ENCODE results near the gene MYO7B. TPM values are rescaled to one million over a fixed set of nuclear protein-coding genes. Genes with fewer than 3 reads are reported as not detected.

Gene MYO7B
- total and polyA plus RNA-seq, 4 donors = 0.51 to 4.7 (median 1.9) TPM

DNA sequence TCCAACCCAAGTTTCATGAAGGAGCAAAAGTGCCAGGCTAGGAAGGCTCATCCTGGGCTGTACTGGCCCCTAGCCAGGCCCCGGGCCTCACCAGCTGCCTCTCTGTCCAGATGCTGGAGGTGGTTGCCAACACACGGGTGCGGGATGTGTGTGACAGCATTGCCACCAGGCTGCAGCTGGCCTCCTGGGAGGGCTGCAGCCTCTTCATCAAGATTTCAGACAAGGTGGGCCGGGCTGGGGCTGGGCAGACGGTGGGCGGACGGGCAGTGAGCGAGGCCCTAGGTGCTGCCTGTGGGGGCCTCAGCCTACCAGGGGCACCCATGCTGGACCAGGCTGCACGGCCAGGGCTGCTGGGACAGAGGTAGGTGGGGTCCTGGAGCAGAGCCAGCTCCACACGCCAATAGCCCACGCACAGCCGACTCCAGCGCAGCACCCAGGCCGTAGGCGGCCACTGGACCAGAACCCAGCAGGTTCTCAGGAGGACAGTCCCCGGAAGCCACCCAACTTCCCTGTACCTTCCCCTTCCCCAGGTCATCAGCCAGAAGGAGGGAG is 98.7 kb downstream of the MYO7B start:
- DNase-seq (peak in 1 of 3 donors; percentile 20), ATAC-seq (ENCODE audit: insufficient read depth, low FRiP score) (no peak)
- H3K9me3 ChIP-seq (ENCODE audit: control insufficient read depth in 4 of 4, insufficient read depth in 3 of 4, low read length in 3 of 4) = peaks cover 0 to 2% (median 0%) of the 10 kb centered on the region in 4 donors
- TF ChIP-seq, protein P1, sequence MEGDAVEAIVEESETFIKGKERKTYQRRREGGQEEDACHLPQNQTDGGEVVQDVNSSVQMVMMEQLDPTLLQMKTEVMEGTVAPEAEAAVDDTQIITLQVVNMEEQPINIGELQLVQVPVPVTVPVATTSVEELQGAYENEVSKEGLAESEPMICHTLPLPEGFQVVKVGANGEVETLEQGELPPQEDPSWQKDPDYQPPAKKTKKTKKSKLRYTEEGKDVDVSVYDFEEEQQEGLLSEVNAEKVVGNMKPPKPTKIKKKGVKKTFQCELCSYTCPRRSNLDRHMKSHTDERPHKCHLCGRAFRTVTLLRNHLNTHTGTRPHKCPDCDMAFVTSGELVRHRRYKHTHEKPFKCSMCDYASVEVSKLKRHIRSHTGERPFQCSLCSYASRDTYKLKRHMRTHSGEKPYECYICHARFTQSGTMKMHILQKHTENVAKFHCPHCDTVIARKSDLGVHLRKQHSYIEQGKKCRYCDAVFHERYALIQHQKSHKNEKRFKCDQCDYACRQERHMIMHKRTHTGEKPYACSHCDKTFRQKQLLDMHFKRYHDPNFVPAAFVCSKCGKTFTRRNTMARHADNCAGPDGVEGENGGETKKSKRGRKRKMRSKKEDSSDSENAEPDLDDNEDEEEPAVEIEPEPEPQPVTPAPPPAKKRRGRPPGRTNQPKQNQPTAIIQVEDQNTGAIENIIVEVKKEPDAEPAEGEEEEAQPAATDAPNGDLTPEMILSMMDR (IDR thresholded peaks at IDR 0.05; ENCODE audit: control extremely low read depth, extremely low read depth) = no peak
- H3K27ac ChIP-seq (ENCODE audit: low read depth in 1 of 2, low read length in 1 of 2) = peak overlapping the region in 1 of 2 donors; percentile 57
- WGBS, 2 donors = 69 to 81% methylated on average over 16 of the region's 16 CpGs
- H3K9ac ChIP-seq (ENCODE audit: insufficient read depth in 1 of 2, low read length in 2 of 2) = no peak overlapping the region
- H3K4me1 ChIP-seq (ENCODE audit: control insufficient read depth in 5 of 5, insufficient read depth in 5 of 5, low read length in 5 of 5) = peaks cover 0 to 57% (median 12%) of the 10 kb centered on the region in 5 donors
- H3K36me3 ChIP-seq (ENCODE audit: control insufficient read depth in 4 of 4, insufficient read depth in 4 of 4, low read length in 4 of 4) = peaks cover 0 to 7% (median 0%) of the 10 kb centered on the region in 4 donors
- H3K27me3 ChIP-seq (ENCODE audit: control insufficient read depth in 3 of 3, insufficient read depth in 3 of 3, low read length in 2 of 3) = no peaks in the 10 kb centered on the region
- H3K4me3 ChIP-seq = no peak overlapping the region

DNA sequence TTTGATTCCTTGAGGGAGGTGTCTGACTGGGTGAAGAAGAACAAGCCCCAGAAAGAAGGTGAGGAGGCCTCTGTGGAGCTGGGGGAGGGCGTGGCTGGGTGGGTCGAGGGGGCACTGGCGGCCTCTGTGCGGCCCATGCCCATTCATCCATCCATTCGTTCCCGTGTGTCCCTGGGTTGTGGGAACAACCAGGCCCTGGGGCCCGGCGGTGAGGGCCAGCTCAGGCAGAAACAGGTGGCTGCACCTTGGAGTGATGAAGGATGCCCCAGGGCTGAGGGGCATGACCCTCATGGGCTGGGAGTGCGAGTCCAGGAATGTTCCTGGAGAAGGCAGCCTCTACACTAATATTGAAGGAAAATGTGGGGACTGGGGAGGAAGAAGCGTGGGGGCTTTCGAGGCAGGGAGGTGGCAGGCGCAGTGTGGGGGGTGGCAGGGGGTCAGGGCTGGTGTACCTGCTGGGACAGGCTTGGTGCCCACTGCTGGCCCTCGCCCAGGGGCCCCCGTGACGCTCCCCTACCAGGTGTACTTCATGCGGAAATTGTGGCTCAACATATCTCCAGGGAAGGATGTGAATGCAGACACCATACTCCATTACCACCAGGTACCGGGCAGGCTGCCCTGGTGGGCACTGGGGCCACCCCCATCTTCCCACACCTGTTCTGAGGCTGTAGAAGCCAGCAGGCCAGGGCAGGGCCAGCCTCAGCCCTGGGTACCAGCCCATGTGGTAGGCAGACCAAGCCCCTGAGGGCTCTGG is 99.3 kb downstream of the MYO7B start:
- TF ChIP-seq, protein P1 (IDR thresholded peaks at IDR 0.05; ENCODE audit: control extremely low read depth, extremely low read depth) = no peak
- DNase-seq = no peak

DNA sequence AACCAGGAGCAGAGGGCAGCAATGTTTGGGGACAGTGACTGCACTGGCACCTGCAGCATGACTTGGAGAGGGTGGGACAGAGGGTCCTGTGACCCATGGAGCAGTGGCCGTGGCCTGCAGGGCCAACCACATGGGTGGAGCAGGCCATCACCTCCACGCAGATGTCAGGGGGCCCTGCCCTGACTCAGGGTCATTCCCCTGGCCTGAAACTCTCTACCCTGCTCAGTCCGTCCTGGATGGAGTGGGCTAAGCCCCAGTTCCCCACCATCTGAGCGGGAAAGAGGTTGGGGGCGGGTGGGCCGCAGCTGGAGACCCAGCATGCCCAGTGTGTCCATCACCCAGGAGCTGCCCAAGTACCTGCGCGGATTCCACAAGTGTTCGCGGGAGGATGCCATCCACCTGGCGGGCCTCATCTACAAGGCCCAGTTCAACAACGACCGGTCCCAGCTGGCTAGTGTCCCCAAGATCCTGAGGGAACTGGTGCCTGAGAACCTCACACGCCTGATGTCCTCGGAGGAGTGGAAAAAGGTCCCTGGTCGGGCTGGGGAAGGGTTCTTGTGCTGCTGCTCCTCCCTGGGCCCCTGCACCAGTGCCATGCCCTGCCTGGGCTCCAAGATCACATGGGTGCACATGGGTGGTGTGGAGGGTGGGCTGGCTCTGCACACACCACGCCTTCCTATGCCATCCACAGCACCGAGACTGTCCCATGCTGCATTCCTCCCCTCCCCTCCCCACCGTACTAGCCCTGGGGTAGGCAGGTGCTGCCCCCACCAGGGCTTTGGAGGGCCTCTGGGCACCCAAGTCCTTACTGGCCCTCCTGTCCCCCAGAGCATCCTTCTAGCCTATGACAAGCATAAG is 100.1 kb downstream of the MYO7B start:
- TF ChIP-seq, protein P1 (IDR thresholded peaks at IDR 0.05; ENCODE audit: control extremely low read depth, extremely low read depth) = no peak
- Histone ChIP-seq H3K9me3 (ENCODE audit: control insufficient read depth in 4 of 4, insufficient read depth in 3 of 4, low read length in 3 of 4) (no peaks in the 10 kb centered on the region), H3K4me1 (ENCODE audit: control insufficient read depth in 5 of 5, insufficient read depth in 5 of 5, low read length in 5 of 5) (peaks cover 0 to 61% (median 12%) of the 10 kb centered on the region in 5 donors), H3K36me3 (ENCODE audit: control insufficient read depth in 4 of 4, insufficient read depth in 4 of 4, low read length in 4 of 4) (peaks cover 0 to 9% (median 0%) of the 10 kb centered on the region in 4 donors), H3K27ac (ENCODE audit: low read depth in 1 of 2, low read length in 1 of 2) (peak overlapping the region in 1 of 2 donors; percentile 67), H3K4me3 (no peak overlapping the region), H3K9ac (ENCODE audit: insufficient read depth in 1 of 2, low read length in 2 of 2) (no peak overlapping the region), H3K27me3 (ENCODE audit: control insufficient read depth in 3 of 3, insufficient read depth in 3 of 3, low read length in 2 of 3) (no peaks in the 10 kb centered on the region)
- no peak for DNase-seq
- ATAC-seq (ENCODE audit: insufficient read depth, low FRiP score) = no peak
- WGBS, 2 donors = 92 to 93% methylated on average over 19 of the region's 19 CpGs

More for the DNA sequence above, 99.3 kb downstream of the MYO7B start:
- no peaks in the 10 kb centered on the region for H3K9me3 ChIP-seq (ENCODE audit: control insufficient read depth in 4 of 4, insufficient read depth in 3 of 4, low read length in 3 of 4)
- H3K4me3 ChIP-seq = no peak overlapping the region
- H3K36me3 ChIP-seq (ENCODE audit: control insufficient read depth in 4 of 4, insufficient read depth in 4 of 4, low read length in 4 of 4) = peaks cover 0 to 7% (median 0%) of the 10 kb centered on the region in 4 donors
- peaks cover 0 to 58% (median 12%) of the 10 kb centered on the region in 5 donors for H3K4me1 ChIP-seq (ENCODE audit: control insufficient read depth in 5 of 5, insufficient read depth in 5 of 5, low read length in 5 of 5)
- ATAC-seq (ENCODE audit: insufficient read depth, low FRiP score) = no peak
- H3K9ac ChIP-seq (ENCODE audit: insufficient read depth in 1 of 2, low read length in 2 of 2) = no peak overlapping the region
- no peaks in the 10 kb centered on the region for H3K27me3 ChIP-seq (ENCODE audit: control insufficient read depth in 3 of 3, insufficient read depth in 3 of 3, low read length in 2 of 3)
- 90 to 91% methylated on average over 17 of the region's 17 CpGs for WGBS, 2 donors
- H3K27ac ChIP-seq (ENCODE audit: low read depth in 1 of 2, low read length in 1 of 2) = peak overlapping the region in 1 of 2 donors; percentile 67
